H9 (cell line): ENCODE data around the gene METRNL. TPM values are rescaled to one million over a fixed set of nuclear protein-coding genes. Genes with fewer than 3 reads are reported as not detected.

ENCODE experiments used
- DNase-seq: peaks from one replicate; pipeline ENCODE4 v3.0.0-alpha.2; 2017
- H2AFZ ChIP-seq: one replicate; pipeline ENCODE4 v1.6.1; 2013; ENCODE audit warnings: mild to moderate bottlenecking, low read length, control low read depth, moderate library complexity
- H2AK5ac ChIP-seq: 2 replicates; pipeline ENCODE4 v1.6.1; 2013; ENCODE audit warnings: low read length, control low read depth, mixed read lengths; ENCODE audit not compliant: insufficient read length
- H2BK120ac ChIP-seq: one replicate; pipeline ENCODE4 v1.6.1; 2013; ENCODE audit warnings: low read depth, mild to moderate bottlenecking, low read length, control low read depth, inconsistent platforms; ENCODE audit not compliant: poor library complexity, severe bottlenecking
- H2BK12ac ChIP-seq: 2 replicates; pipeline ENCODE4 v1.6.1; 2013; ENCODE audit warnings: low read length, control low read depth, mixed read lengths, low read depth; ENCODE audit not compliant: insufficient read length
- H2BK15ac ChIP-seq: 2 replicates; pipeline ENCODE4 v1.6.1; 2013; ENCODE audit warnings: low read depth, low read length, control low read depth
- H2BK20ac ChIP-seq: one replicate; pipeline ENCODE4 v1.6.1; 2013; ENCODE audit warnings: low read depth, mild to moderate bottlenecking, low read length, control low read depth, inconsistent platforms; ENCODE audit not compliant: poor library complexity, severe bottlenecking
- H2BK5ac ChIP-seq: 2 replicates; pipeline ENCODE4 v1.6.1; 2013; ENCODE audit warnings: low read length, control low read depth, mixed read lengths; ENCODE audit not compliant: insufficient read length
- H3K14ac ChIP-seq: 2 replicates; pipeline ENCODE4 v1.6.1; 2013; ENCODE audit warnings: low read length, control low read depth; ENCODE audit not compliant: insufficient read depth
- H3K18ac ChIP-seq: 2 replicates; pipeline ENCODE4 v1.6.1; 2013; ENCODE audit warnings: low read depth, mild to moderate bottlenecking, mixed read lengths, low read length, control low read depth; ENCODE audit not compliant: insufficient read length
- H3K23ac ChIP-seq: 2 replicates; pipeline ENCODE4 v1.6.1; 2013; ENCODE audit warnings: low read length, control low read depth, mixed read lengths, low read depth; ENCODE audit not compliant: insufficient read length
- H3K23me2 ChIP-seq: 2 replicates; pipeline ENCODE4 v1.6.1; 2013; ENCODE audit warnings: low read depth, mild to moderate bottlenecking, mixed read lengths, low read length, control low read depth; ENCODE audit not compliant: insufficient read length, poor library complexity, severe bottlenecking
- H3K27ac ChIP-seq: 2 replicates; pipeline ENCODE4 v1.5.1; 2013; ENCODE audit warnings: low read length, control low read depth, mixed read lengths, low read depth; ENCODE audit not compliant: insufficient read length
- H3K27me3 ChIP-seq: 2 replicates; pipeline ENCODE4 v1.6.1; 2013; ENCODE audit warnings: low read length, control low read depth, inconsistent platforms; ENCODE audit not compliant: insufficient read depth
- H3K4ac ChIP-seq: 2 replicates; pipeline ENCODE4 v1.6.1; 2013; ENCODE audit warnings: low read depth, mild to moderate bottlenecking, control low read depth, inconsistent platforms, low read length, moderate library complexity
- H3K4me1 ChIP-seq: 2 replicates; pipeline ENCODE4 v1.6.1; 2013; ENCODE audit warnings: low read length, control low read depth, inconsistent platforms; ENCODE audit not compliant: insufficient read depth
- H3K4me2 ChIP-seq: 2 replicates; pipeline ENCODE4 v1.6.1; 2013; ENCODE audit warnings: low read length, control low read depth, mixed read lengths; ENCODE audit not compliant: insufficient read length, insufficient read depth
- H3K56ac ChIP-seq: 2 replicates; pipeline ENCODE4 v1.6.1; 2013; ENCODE audit warnings: low read depth, mild to moderate bottlenecking, mixed read lengths, low read length, control low read depth; ENCODE audit not compliant: insufficient read length
- H3K79me1 ChIP-seq: 2 replicates; pipeline ENCODE4 v1.6.1; 2013; ENCODE audit warnings: low read depth, mild to moderate bottlenecking, moderate library complexity, low read length, control low read depth, inconsistent platforms; ENCODE audit not compliant: insufficient read depth, poor library complexity, severe bottlenecking
- H3K79me2 ChIP-seq: 2 replicates; pipeline ENCODE4 v1.6.1; 2013; ENCODE audit warnings: low read length, control low read depth, inconsistent platforms; ENCODE audit not compliant: insufficient read depth
- H3K9ac ChIP-seq: 2 replicates; pipeline ENCODE4 v1.6.1; 2013; ENCODE audit warnings: low read length, control low read depth, mixed read lengths; ENCODE audit not compliant: insufficient read length; ENCODE audit errors: extremely low read depth
- H3K9me3 ChIP-seq: one replicate; pipeline ENCODE4 v1.6.1; 2013; ENCODE audit warnings: low read depth, low read length, inconsistent platforms; ENCODE audit not compliant: control insufficient read depth
- H3T11ph ChIP-seq: one replicate; pipeline ENCODE4 v1.6.1; 2013; ENCODE audit warnings: mild to moderate bottlenecking, low read length, control low read depth, inconsistent platforms
- H4K20me1 ChIP-seq: one replicate; pipeline ENCODE4 v1.6.1; 2013; ENCODE audit not compliant: control insufficient read depth, insufficient read length, insufficient read depth
- H4K5ac ChIP-seq: 2 replicates; pipeline ENCODE4 v1.6.1; 2013; ENCODE audit warnings: low read depth, mild to moderate bottlenecking, mixed read lengths, low read length, control low read depth; ENCODE audit not compliant: insufficient read length
- H4K8ac ChIP-seq: replicated peaks from 2 replicates; pipeline ENCODE4 v1.6.1; 2013; ENCODE audit warnings: low read length, control low read depth, mixed read lengths, low read depth; ENCODE audit not compliant: insufficient read length
- H4K91ac ChIP-seq: 2 replicates; pipeline ENCODE4 v1.6.1; 2013; ENCODE audit warnings: low read depth, mild to moderate bottlenecking, moderate library complexity, mixed read lengths, low read length, control low read depth; ENCODE audit not compliant: insufficient read length
- H3K27ac Mint-ChIP-seq, 3 experiments: 2 replicates in 2 of 3; 3 replicates in 1 of 3; pipeline ENCODE4 v1.8.0; 2020 to 2021; ENCODE audit warnings: mixed read lengths in 3 of 3, mild to moderate bottlenecking in 1 of 3, moderate library complexity in 1 of 3
- H3K27me3 Mint-ChIP-seq: 2 replicates; pipeline ENCODE4 v1.8.0; 2021; ENCODE audit warnings: low read depth, mild to moderate bottlenecking, moderate library complexity, mixed read lengths
- H3K36me3 Mint-ChIP-seq, 3 experiments: 2 replicates in 2 of 3; 3 replicates in 1 of 3; pipeline ENCODE4 v1.8.0; 2020 to 2021; ENCODE audit warnings: low read depth in 3 of 3, mixed read lengths in 3 of 3; ENCODE audit not compliant: insufficient read depth in 1 of 3
- H3K4me1 Mint-ChIP-seq, 2 experiments: 2 replicates each; pipeline ENCODE4 v1.8.0; 2020; ENCODE audit warnings: mixed read lengths in 2 of 2
- H3K4me3 Mint-ChIP-seq, 2 experiments: 2 replicates in 1 of 2; 3 replicates in 1 of 2; pipeline ENCODE4 v1.8.0; 2020 to 2021; ENCODE audit warnings: mild to moderate bottlenecking in 2 of 2, mixed read lengths in 2 of 2, moderate library complexity in 1 of 2
- H3K9me3 Mint-ChIP-seq, 2 experiments: 2 replicates in 1 of 2; 3 replicates in 1 of 2; pipeline ENCODE4 v1.8.0; 2020; ENCODE audit warnings: mild to moderate bottlenecking in 2 of 2, mixed read lengths in 2 of 2, moderate library complexity in 1 of 2
- CTCF ChIP-seq: fragments of 200-600 bp; sonication (generic); conservative IDR thresholded peaks from 3 replicates; pipeline ENCODE4 v1.8.0; 2021; ENCODE audit warnings: antibody characterized with exemption, mild to moderate bottlenecking
- WGBS: extraction: QIAGEN DNeasy Blood & Tissue Kit; methylation state at CpG from one replicate; pipeline ENCODE4 v1.1.7; 2013; ENCODE audit warnings: missing lambda C conversion rate, low lambda C conversion rate, mixed read lengths; ENCODE audit not compliant: insufficient read length; ENCODE audit errors: extremely low coverage; 5-methylcytosine and 5-hydroxymethylcytosine counted together
- total RNA-seq: library from RNA; stranded (reverse); gene quantifications from 2 replicates; pipeline ENCODE4 v1.2.1, GENCODE V29; 2021

Gene METRNL
- total RNA-seq, 1 experiment from 2014 or later = 21.4 TPM

GRCh38 chr17:83096401-83097224 lies 17.2 kb downstream of the METRNL start:
- whole genome bisulfite sequencing = no CpG with 5 or more reads among the region's 26 CpGs
- no peak overlapping the region for H2AFZ ChIP-seq
- DNase-seq = no peak

More at GRCh38 chr17:83096401-83097224, 17.2 kb downstream of the METRNL start:
- peaks cover 9 to 21% (median 19%) of the 10 kb centered on the region in 3 experiments for H3K36me3 Mint-ChIP-seq
- H3K9ac ChIP-seq = no peak overlapping the region
- no peaks in the 10 kb centered on the region; the same call in 1 of the 2 replicates for H3K4me1 ChIP-seq
- H2BK15ac ChIP-seq = no peak overlapping the region
- H3K9me3 ChIP-seq = no peaks in the 10 kb centered on the region
- no peaks in the 10 kb centered on the region for H4K20me1 ChIP-seq
- H2BK5ac ChIP-seq = no peak overlapping the region
- no peak overlapping the region for H4K91ac ChIP-seq
- TF ChIP-seq CTCF = no peak
- H2BK12ac ChIP-seq = no peak overlapping the region
- no peaks in the 10 kb centered on the region for H3K27me3 ChIP-seq
- no peak overlapping the region for H3K4me3 Mint-ChIP-seq
- no peaks in the 10 kb centered on the region for H3K79me1 ChIP-seq
- no peak overlapping the region for H4K8ac ChIP-seq
- no peak overlapping the region for H3K4ac ChIP-seq
- no peak overlapping the region for H3K56ac ChIP-seq
- peak overlapping the region in 2 of 3 experiments; percentile 46 to 79; a peak in 1 of 7 replicates for H3K27ac Mint-ChIP-seq
- no peak overlapping the region for H2BK20ac ChIP-seq
- no peaks in the 10 kb centered on the region for H3K23me2 ChIP-seq
- peaks cover 6 to 14% of the 10 kb centered on the region in 2 experiments; a peak in 3 of 4 replicates for H3K4me1 Mint-ChIP-seq
- no peak overlapping the region for H2AK5ac ChIP-seq
- no peak overlapping the region for H3K23ac ChIP-seq
- H3K9me3 Mint-ChIP-seq = no peaks in the 10 kb centered on the region
- no peak overlapping the region for H4K5ac ChIP-seq
- H3K18ac ChIP-seq = no peak overlapping the region
- H3K4me2 ChIP-seq = no peak overlapping the region
- H3T11ph ChIP-seq = no peak overlapping the region
- no peak overlapping the region for H2BK120ac ChIP-seq
- no peaks in the 10 kb centered on the region for H3K27me3 Mint-ChIP-seq
- no peak overlapping the region for H3K14ac ChIP-seq
- no peak overlapping the region for H3K27ac ChIP-seq
- H3K79me2 ChIP-seq = no peaks in the 10 kb centered on the region; the same call in 1 of the 2 replicates
